ENCODE measurements around the gene PODNL1. TPM values are rescaled to one million over a fixed set of nuclear protein-coding genes. Genes with fewer than 3 reads are reported as not detected.

The PODNL1 gene
- polyA plus RNA-seq, 1 experiment, result 2.8 TPM

DNA sequence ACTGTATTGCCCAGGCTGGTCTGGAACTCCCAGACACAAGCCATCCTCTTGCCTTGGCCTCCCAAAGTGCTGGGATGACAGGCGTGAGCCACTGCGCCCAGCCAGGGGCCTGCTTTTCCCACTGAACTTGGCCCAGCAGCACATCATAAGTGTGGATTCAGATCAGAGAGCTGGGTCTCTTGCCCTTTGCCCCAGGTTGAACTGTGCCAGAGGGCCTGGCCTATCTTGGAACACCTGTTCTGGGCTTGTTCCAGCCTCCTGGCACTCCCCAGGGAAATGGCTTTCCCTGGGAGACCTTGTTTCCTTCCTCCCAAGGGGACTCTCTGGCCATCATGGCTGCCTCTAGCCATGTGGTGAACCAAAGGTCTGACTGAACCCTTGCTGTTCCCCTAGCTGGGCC is 28.8 kb downstream of the PODNL1 start:
- Histone ChIP-seq H3K27me3 (ENCODE audit: control insufficient read depth, insufficient read depth, low read length) (no peaks in the 10 kb centered on the region), H3K9me3 (ENCODE audit: control insufficient read depth, insufficient read depth, low read length) (no peaks in the 10 kb centered on the region), H3K4me3 (ENCODE audit: low read depth, low read length) (no peak overlapping the region), H3K27ac (ENCODE audit: low read depth, low read length) (no peak overlapping the region)
- TF ChIP-seq, protein P1, sequence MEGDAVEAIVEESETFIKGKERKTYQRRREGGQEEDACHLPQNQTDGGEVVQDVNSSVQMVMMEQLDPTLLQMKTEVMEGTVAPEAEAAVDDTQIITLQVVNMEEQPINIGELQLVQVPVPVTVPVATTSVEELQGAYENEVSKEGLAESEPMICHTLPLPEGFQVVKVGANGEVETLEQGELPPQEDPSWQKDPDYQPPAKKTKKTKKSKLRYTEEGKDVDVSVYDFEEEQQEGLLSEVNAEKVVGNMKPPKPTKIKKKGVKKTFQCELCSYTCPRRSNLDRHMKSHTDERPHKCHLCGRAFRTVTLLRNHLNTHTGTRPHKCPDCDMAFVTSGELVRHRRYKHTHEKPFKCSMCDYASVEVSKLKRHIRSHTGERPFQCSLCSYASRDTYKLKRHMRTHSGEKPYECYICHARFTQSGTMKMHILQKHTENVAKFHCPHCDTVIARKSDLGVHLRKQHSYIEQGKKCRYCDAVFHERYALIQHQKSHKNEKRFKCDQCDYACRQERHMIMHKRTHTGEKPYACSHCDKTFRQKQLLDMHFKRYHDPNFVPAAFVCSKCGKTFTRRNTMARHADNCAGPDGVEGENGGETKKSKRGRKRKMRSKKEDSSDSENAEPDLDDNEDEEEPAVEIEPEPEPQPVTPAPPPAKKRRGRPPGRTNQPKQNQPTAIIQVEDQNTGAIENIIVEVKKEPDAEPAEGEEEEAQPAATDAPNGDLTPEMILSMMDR (IDR thresholded peaks at IDR 0.05; ENCODE audit: low read depth, low read length), result no peak
- no peak for DNase-seq (ENCODE audit: low read depth, low spot score)
- ChIA-PET POLR2A (no interaction called here), CTCF (no interaction called here)

DNA sequence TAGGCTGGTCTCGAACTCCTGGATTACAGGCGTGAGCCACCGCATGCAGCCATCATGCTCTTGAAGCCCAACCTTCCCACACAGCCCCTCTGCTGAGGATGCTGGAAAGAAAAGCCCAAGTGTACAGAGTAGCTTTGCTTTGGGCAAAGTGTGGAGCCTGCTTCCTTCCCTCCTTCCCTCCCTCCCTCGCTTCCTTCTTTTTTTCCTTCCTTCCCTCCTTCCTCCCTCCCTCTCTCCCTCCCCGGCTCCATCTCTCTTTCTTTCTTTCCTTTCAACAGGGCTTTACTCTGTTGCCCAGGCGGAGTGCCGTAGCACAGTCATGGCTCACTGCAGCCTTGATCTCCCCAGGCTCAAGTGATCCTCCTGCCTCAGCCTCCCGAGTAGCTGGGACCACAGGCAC is 29.5 kb downstream of the PODNL1 start:
- Histone ChIP-seq H3K4me3 (ENCODE audit: low read depth, low read length) (no peak overlapping the region), H3K9me3 (ENCODE audit: control insufficient read depth, insufficient read depth, low read length) (no peaks in the 10 kb centered on the region), H3K27ac (ENCODE audit: low read depth, low read length) (no peak overlapping the region), H3K27me3 (ENCODE audit: control insufficient read depth, insufficient read depth, low read length) (no peaks in the 10 kb centered on the region)
- ChIA-PET CTCF (no interaction called here), POLR2A (interaction anchor here (0.9 kb wide), 1 partner anchor 27 kb away, joined by 4 read pairs; no protein-coding TSS in a partner anchor)
- DNase-seq (ENCODE audit: low read depth, low spot score), result no peak
- TF ChIP-seq, protein P1 (IDR thresholded peaks at IDR 0.05; ENCODE audit: low read depth, low read length), result no peak

DNA sequence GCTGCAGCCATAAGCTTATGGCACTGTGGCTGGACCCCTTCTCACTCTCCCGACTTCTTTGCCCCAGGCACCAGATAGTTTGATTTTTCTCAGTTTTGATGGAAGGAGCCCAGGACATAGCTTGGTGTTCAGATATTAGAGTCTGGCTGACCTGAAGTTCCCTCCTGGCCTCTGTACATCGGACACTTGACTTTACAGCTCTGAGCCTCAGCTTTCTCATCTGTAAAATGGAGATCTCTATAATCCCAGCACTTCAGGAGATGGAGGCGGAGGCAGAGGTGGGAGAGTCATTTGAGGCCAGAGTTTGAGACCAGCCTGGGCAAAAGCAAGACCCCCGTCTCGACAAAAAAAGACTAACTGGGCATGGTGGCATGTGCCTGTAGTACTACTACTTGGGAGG is 31.3 kb downstream of the PODNL1 start:
- Histone ChIP-seq H3K4me3 (ENCODE audit: low read depth, low read length) (peak overlapping the region; percentile 87), H3K27ac (ENCODE audit: low read depth, low read length) (no peak overlapping the region), H3K27me3 (ENCODE audit: control insufficient read depth, insufficient read depth, low read length) (no peaks in the 10 kb centered on the region), H3K9me3 (ENCODE audit: control insufficient read depth, insufficient read depth, low read length) (no peaks in the 10 kb centered on the region)
- ChIA-PET CTCF (interaction anchor here (1.0 to 1.5 kb wide), 2 partner anchors 26 to 168 kb away, joined by 3 to 10 read pairs; no protein-coding TSS in a partner anchor), POLR2A (interaction anchor here (0.6 kb wide), 1 partner anchor 12 kb away, joined by 5 read pairs; no protein-coding TSS in a partner anchor)
- TF ChIP-seq, protein P1 (IDR thresholded peaks at IDR 0.05; ENCODE audit: low read depth, low read length), result no peak
- no peak for DNase-seq (ENCODE audit: low read depth, low spot score)

DNA sequence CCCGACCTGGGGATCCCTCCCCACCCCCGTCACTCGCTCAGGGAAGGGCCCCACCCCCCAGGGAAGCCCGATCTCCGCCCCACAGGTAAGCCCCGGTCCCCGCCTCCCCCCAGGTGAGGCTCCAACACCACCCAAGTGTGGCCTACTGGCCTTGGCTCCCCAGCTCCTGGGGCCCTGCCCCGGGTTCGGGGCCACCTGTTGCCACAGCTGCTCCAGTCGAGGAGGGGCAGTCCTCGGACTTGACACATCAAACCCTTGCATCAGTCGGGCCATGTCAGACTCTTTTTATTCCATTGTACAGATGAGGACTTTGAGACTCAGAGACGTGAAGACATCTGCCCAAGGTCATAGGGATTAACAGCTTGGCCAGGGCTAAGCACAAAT is 31.7 kb downstream of the PODNL1 start:
- no peak overlapping the region for H3K27ac ChIP-seq (ENCODE audit: low read depth, low read length)
- no peaks in the 10 kb centered on the region for H3K9me3 ChIP-seq (ENCODE audit: control insufficient read depth, insufficient read depth, low read length)
- POLR2A ChIA-PET, result interaction anchor here (0.6 to 1.6 kb wide), 2 partner anchors 13 to 32 kb away, joined by 3 to 5 read pairs; partner anchors contain the start of gene PODNL1
- TF ChIP-seq, protein P1 (IDR thresholded peaks at IDR 0.05; ENCODE audit: low read depth, low read length), result no peak
- no peak for DNase-seq (ENCODE audit: low read depth, low spot score)
- no peaks in the 10 kb centered on the region for H3K27me3 ChIP-seq (ENCODE audit: control insufficient read depth, insufficient read depth, low read length)
- H3K4me3 ChIP-seq (ENCODE audit: low read depth, low read length), result peak overlapping the region; percentile 87
- CTCF ChIA-PET, result interaction anchor here (1.0 to 1.5 kb wide), 2 partner anchors 26 to 169 kb away, joined by 3 to 10 read pairs; no protein-coding TSS in a partner anchor

DNA sequence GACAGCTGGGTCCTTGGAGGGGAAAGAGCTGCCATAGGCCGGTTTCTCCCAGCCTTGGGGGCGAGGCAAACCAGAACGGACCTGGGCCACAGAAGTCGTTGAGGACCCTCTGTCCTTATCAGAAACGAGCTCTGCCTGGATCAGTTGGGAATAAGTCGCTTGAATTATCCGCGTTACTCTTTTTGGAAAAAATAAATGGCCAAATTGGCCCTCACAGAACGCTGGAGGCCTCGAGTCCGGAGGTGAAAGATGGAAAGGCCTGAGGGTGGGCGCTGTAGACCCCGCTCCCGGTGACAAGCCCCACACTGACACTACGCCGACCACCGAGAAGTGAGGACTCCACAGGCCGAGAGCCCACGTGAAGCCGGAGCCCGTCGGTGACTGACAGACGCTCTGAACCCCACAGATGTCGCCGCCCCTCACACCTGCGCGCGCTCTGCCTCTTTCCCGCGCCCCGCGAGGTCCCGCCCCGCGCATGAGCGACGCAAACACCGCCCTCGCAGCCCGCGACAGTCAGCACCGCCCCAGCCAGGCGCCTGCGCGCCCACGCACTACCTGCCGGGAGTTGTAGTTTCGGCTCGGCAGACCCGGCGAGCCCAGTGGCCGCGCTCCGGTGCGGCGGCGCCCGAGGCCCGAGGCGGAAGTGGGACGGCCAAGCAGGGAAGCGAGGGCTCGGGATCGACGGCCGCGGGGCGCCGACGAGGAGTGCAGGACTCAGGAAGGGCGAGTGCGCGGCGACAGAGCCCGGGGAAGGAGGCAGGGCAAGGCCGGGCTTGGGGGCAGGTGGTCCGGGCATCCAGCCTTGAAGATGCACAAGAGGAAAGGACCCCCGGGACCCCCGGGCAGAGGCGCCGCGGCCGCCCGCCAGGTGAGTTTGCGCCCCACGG is 32.3 kb downstream of the PODNL1 start, which contains the start of the genes BRME1 and CC2D1A:
TSS of gene BRME1 (minus strand) at position 484 of the 887 bp plus-strand sequence. CDS start 1,225 bp downstream, outside the sequence.
TSS of gene CC2D1A (plus strand) at position 568 of the 887 bp plus-strand sequence. CDS start at position 809, 241 bp downstream.
- H3K27ac ChIP-seq (ENCODE audit: low read depth, low read length), result no peak within 1 kb of the TSS
- TF ChIP-seq, protein P1 (IDR thresholded peaks at IDR 0.05; ENCODE audit: low read depth, low read length), result no peak
- peak; percentile 29 for DNase-seq (ENCODE audit: low read depth, low spot score)
- H3K4me3 ChIP-seq (ENCODE audit: low read depth, low read length), result peak within 1 kb of the TSS; percentile 87
- H3K27me3 ChIP-seq (ENCODE audit: control insufficient read depth, insufficient read depth, low read length), result no peaks in the 10 kb centered on the region
- POLR2A ChIA-PET, result interaction anchor here (0.6 to 1.6 kb wide), 2 partner anchors 13 to 33 kb away, joined by 3 to 5 read pairs; partner anchors contain the start of gene PODNL1
- CTCF ChIA-PET, result interaction anchor here (0.6 kb wide), 1 partner anchor 171 kb away, joined by 3 read pairs; no protein-coding TSS in a partner anchor
- no peaks in the 10 kb centered on the region for H3K9me3 ChIP-seq (ENCODE audit: control insufficient read depth, insufficient read depth, low read length)

All from AG04450 (cell line).